Stimulated activated CD8-positive, alpha-beta memory T cell treated with anti-CD3 and anti-CD28 coated beads, Interleukin-4, amount 100 ng/mL, for 4 hours (primary cell): ENCODE results near the gene CCBE1.
"Not testable (repeated sequence)": the region's sequence is repeated elsewhere in the genome, so short reads cannot be mapped to it uniquely, and the experiment has no call there.

ENCODE experiments used
- DNase-seq, 2 donors: peaks; one replicate each; pipeline ENCODE4 v3.0.0-alpha.2; 2020; ENCODE audit warnings: low read depth in 2 of 2, low spot score in 1 of 2

Gene CCBE1

DNA sequence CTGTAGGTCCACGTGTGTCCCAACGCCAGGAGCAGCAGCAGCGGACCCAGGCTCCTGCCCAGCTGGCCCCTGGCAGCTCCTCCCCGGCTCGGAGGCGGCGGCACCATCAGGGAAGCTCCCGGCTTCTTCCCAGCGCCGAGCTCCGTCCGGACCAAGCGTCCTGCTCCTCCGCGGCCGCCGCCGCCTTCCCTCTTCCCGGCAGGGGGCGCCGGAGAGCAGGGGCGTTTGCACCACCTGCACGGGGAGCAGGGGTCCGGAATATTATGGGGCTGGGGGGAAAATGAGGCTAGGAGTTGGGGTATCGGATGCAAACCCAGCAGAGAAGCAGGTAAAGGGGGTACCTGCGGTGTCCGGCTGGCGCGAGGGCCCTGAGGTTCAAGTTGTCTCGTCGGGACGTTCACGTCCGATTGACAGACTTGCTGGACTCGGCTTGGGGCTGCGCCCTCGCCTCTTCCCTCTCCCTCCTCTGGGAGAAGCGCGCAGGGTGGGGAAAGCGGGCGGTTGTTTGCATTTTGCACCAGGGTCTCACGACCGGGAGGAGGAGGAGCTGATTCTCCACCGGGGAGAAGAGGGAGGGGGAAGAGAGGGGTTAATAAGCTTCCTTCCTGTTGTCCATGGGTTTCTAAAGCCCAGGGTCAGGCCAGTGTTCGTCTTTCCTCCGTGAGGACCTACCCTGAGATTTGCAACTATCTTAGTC, at the start of gene CCBE1:
Gene CCBE1, minus strand, starts transcription at position 188 of the 697 bp plus-strand sequence.
- DNase-seq: no peak

DNA sequence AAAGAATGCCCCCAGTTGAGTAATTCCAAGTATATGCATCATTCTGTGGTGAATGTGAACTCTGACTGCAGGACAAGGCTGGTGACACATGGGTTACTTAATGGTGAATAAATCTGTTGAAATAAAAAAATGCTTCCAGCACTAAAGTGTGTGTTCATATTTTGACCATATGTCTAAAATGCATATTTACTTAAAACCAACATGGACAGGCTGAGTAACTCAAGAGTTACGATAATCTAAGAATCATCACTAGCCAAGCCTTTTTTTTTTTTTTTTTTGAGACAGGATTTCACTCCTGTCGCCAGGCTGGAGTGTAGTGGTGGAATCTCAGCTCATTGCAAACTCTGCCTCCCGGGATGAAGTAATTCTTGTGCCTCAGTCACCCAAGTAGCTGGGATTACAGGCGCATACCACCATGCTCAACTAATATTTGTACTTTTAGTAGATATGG, 47.1 kb upstream of the CCBE1 start:
- no peak for DNase-seq

DNA sequence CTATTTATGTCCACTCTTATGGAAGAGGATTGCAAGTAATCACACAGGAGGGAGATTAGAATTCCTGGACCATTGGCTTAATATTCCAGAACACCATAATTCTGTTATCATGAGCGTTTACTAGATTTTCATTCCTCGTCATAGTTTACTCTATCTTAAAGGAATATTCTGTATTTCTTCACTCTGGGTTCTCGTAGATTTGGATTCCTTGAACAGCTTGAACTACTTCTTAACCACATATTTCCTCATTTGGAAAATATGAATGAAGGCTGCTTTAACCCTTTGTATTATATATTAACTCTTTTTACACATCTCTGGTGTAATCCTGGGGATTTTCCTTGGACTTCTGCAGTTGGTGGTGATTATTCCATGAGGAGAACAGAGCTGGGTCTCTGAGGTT, 46.3 kb upstream of the CCBE1 start:
- no peak for DNase-seq

DNA sequence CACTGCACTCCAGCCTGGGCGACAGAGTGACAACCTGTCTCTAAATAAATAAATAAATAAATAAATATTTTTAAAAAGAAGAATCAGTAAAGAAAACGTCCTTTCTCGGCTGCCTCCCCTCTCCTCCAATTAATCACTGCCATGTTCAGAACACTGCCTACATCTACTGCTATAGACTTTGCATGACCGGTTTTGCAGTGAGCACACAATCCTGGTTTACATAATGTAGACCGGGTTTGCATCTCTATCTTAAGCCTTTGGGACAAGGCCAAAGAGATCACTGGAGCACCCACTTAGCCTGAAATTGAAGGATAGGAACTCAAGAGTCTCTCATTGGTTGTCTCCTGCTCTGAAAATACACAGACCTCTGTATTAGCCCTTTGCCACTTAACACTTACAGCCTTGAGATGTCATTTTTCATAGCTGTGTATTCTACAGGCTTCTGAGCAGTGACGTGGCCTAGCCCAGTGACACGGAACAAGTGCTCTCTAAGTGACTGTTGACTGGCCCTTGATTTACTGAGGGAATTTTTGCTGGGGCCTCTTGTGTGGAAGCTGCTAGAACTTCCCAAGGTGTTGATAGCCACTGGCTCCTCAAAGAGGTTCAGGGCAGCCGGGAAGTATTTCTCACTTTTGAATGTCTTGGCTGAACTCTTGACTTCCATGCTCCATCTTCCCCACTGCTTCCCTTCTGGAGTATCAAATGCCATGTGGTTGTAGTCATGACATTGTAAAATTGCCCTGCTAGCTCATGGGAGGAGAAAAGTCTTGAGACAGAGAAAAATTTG, 45.3 kb upstream of the CCBE1 start:
- no peak for DNase-seq

DNA sequence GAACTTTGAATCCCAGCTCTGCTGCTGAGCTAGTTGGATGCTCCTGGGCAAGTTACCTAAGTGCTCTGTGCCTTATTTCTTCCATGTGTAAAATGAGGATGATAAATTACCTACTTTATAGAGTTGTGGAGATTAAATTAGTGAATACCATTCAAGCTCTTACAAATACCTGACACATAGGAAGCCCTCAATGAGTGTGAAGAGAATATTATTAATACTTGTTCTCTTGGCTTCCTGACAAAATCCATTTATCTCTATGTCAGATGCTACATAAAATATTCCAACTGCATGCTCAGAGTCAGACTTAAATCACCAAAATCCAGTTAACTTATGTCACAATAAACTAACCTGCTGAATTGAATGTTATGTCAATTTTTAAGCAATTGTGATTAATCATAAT, 42.9 kb upstream of the CCBE1 start:
- no peak for DNase-seq

DNA sequence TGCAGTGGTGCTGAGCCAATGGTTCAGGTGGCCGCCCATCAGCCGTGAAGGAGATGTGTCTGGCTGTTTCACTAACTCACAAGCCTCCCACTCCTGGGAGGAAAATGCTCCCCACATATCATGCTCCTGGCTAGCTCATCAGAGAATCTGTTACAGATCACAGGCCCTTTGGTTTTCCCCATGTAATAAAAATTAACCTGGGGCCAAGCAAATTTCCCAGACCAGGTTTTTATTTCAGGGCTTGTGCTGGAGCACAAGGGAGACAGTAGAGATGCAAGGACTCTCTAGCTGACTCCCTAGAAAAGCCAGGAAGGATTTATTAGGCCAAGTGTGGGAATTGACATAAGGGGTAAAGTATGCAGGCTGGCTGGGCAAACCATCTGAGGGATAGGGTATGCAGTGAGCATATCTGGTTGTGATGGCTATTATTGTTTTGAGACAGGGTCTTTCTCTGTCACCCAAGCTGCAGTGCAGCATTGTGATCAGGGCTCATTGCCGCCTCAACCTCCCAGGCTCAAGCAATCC, 40.6 kb upstream of the CCBE1 start:
- DNase-seq: no peak

DNA sequence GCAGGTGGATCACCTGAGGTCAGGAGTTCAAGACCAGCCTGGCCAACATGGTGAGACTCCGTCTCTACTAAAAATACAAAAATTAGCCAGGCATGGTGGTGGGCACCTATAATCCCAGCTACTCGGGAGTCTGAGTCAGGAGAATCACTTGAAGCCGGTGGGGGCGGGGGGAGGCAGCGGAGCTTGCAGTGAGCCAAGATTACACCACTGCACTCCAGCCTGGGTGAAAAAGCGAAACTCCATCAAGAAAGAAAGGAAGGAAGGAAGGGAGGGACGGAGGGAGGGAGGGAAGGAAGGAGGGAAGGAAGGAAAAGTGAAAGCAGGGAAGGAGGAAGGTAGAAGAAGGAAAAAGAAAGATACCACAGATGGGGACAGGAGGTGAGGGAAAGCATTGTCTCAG, 40.1 kb upstream of the CCBE1 start:
- DNase-seq: not testable (repeated sequence)

DNA sequence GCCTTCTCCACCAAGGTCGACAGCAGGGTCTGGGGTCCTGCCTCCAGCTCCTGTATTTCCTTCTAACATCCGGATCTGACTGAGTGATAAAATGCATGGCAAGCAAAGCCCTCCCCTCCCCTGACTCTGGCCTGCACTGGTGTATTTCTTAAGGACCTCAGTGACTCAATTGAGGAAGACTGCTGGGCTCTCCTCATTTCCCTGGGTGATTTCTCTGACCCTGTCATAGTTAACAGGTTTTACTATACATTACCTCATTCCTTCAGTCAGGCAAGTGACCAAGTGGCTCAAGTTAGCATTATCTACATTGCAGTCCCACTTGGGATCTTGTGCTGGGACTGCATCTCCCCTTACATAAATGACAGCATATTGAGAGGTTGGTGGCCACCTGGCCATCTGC, 38.8 kb upstream of the CCBE1 start:
- DNase-seq: no peak

DNA sequence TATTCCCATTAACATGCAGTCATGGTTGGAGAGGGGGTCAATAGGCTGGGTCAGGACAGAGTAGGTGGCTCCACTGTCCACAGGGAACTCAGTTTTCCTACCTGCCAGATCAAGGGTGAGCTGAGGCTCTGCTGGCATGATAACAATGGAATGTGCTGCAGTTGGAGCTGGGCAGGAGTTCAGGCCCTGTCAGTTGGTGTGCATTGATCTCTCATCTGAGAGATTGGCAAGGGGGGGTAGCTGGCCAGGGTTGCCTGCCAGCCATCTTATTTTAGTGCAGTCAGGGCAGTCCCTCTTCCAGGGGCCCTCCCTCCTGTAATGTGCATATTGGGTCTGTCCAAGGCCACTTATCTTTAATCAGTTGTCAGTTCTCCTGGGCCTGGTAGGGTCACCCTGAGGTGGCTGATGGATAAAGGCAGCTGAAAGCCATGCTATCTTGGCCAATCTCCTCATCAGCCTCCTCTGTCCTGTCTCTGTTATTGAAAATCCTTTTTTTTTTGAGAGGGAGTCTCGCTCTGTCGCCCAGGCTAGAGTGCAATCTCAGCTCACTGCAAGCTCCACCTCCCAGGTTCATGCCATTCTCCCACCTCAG, 38.1 kb upstream of the CCBE1 start:
- DNase-seq: no peak

DNA sequence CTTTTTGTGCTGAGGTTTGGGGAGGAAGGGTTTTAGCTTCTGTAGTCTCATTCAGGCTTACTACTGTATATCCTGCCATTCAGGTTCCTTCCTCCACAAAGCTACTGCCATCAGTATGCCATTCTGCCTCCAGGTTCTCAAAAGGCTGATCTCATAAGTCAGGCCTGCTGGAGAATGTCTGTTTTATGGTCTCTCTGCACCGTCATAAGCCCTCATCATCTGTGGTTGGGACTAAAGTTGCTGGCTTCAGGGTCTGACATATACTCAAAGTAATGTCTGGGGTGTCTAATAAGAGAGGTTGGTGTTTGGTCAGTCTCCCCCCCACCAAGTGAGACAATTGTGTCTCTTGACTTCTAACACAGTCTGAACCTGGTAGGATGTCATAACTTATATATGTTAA, 36.2 kb upstream of the CCBE1 start:
- DNase-seq: no peak

DNA sequence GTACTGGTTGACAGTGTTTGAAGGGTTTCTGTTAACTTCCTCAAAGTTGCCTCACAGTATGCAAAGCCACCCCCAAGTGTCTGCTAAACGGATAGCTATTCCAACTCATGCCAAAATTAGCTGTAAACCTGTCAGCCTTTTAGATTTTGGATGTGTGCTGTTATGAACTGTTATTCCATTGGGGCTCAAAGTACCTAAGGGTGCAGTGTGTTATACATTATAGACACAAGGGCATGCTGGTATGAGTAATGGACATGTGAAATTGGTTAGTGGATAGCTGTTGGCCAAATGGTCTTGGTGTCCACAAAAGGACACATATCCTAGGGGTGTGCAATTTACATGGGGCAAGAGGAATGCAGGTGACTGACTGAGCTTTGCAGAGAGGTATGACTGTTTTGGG, 33.7 kb upstream of the CCBE1 start:
- DNase-seq: no peak

DNA sequence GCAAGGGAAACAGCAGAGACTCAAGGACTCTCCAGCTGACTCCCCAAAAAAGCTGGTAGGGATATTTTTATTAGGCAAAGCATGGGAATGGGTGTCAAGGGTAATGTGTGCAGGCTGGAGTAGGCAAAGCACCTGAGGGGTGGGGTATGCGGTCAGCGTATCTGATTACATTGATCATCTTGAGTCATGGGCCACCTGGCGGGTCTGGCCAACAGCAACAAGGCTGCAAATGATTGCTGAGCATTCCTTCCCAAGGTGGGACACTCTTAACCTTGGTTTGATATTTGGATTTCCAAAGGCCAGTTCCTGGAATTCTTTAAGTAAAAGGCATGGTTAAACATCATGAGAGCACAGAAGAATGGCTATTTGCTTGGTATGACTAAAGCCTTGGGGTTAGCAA, 32.6 kb upstream of the CCBE1 start:
- DNase-seq: no peak

DNA sequence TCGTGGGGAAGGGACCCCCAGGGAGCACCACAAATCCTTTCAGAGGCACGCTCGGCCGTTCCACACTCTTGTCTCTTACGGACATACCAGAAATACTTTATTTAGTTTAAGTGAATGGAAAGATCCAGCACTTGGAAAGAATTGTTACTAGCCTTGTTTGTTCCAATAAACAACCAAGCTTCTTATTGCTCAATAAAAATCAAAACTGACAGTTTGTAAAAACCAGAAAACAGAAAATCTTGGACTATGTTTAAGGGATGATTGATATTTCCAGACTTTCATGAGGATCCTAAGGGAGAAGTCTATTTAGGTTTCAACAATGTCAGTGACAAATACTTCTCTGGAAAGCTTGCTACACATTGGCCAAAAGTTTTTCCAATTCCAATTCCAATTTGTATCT, 31.6 kb upstream of the CCBE1 start:
- no peak for DNase-seq

DNA sequence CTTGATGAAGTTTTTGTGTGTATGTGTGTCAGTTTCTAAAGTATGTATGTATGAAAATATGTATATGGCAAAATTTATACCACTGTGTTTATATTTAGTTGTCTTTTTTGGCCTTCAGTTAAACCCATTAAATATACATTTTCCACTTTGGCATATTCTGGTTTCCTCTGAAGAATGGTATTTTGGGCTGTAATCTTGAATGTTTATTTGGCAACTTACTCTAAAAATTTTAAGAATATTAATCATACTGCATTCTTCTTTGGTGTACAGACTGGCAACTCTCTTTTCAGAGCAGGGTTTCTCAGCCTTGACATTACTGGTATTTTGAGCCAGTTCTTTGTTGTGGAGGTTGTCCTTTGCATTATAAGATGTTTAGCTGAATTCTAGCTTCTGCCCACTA, 27.9 kb upstream of the CCBE1 start:
- DNase-seq: no peak

DNA sequence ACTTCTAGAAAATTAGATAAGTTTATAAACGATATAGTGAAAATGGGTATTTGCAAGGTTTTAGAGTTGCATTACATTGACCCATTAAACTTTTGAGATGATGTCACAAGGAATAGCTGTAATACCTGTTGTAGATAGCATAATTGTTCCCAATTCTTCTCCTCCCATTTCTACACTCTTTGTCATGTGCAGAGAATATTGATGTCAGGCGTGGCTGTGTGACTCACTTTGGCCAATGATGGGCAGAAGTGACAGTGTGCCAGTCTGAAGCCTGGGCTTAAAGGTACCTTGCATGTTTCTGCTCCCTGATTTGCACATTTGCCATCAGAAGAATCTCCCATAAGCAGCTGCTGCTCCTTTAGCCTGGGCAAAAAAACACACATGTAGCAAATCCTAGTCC, 26.9 kb upstream of the CCBE1 start:
- DNase-seq: no peak

DNA sequence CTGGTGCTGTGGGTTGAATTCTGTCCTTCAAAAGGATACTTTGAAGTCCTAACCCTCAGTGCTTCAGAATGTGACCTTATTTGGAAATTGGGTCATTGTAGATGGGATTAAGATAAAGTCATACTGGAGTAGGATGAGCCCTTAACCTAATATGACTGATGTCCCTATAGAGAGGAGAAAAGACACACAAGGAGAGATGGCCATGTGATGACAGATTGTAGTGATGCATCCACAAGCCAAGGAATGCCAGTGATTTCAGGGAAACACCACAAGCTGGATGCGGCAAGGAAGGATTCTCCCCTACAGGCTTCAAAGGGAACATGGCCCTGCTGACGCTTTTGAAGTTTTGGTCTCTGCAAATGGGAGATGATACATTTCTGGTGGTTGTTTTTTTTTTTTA, 24.7 kb upstream of the CCBE1 start:
- DNase-seq: no peak

DNA sequence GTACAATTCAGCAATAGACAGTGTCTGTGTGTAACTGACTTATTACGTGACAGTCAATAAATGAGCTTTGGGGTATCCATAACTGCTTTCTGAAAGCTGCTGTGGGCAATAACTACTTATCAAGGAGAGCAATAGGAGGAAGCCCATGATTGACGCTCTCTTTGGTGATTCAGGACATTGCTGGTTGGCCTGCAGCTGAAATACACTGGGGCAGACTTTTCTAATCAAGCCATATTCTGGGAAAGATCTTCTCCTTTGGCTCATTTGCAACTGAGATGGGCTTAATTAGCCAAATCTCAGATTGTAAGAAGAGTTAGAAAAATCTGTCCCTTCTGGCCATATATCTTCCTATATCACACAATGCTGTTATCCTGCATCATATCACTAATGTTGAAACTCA, 24.0 kb upstream of the CCBE1 start:
- no peak for DNase-seq

DNA sequence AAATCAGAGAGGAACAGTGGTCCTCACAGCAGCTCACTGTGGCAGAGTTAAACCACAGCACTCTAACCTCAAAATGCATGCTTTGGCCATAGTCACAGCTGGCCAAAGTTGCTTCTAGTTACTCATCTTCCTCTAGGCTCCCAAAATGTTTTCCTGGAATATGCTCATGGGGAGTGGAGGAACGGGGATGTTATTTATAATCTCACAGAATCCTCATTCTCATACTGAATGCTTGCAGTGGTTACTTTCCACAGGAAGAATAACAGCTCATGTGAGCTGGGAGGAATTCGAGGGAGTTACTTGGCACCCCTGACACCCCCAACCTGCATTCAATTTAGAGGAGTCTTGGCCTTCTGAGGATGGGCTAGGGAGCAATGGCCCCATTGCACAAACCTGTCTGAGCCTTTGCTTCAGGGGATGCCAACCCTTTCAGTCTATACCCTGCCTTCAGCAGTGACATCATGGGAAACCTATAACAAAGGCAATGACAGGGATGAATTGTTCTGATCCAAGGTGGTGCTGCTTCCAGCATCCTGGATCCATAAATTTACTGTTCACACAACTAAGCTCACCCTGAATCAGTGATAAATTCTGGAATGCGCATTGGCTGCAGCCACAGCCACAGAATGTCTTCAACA, 22.4 kb upstream of the CCBE1 start:
- DNase-seq: no peak

DNA sequence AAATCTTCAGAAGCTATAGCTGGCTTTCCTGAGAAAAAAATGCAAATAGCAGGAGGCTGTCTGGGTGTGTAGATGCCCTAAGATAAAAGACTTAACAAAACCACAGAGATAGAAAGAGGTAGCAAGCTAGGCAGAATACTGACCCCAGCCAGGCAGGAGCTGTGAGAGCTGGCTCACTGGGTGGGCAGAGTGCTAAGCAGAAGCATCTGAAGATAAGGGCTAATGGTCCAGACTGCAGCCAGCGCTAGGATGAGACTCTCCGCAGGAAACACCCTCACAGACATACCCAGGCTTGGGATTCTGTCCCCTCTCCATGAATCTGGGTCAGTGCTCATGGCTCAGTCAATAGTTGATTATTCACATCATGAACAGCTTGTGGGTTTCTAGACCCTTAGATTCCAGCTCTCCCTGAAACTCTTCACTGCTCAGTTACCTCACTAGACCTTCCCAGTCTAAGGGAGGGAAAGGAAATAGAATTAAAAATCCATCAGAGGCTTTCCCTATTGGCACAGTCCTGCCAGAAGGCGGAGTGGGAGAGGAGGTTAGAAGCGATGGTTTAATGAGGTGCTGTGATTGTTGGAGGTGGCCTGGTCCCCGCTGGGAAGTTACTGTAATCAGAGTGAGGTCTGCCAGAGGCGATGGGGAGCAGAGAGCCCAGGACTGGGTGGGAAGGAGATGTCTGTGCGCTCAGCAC, 21.4 kb upstream of the CCBE1 start:
- no peak for DNase-seq

DNA sequence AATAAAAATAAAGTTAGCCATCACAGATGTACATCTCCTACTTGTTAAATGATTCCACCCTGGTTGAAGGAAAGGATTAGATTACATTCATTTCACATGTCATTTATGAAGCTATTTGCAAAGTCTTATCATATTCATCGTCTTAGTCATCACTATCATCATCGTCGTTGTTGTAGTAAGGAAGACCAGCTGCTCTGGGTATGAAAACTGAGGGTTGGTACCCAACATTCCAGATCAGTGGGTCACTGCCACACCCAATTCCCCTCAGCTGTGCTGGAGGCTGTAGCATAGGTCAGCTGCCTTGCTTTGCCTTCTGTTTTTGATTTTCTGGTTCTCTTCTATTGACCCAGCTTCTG, 20.9 kb upstream of the CCBE1 start:
- no peak for DNase-seq

DNA sequence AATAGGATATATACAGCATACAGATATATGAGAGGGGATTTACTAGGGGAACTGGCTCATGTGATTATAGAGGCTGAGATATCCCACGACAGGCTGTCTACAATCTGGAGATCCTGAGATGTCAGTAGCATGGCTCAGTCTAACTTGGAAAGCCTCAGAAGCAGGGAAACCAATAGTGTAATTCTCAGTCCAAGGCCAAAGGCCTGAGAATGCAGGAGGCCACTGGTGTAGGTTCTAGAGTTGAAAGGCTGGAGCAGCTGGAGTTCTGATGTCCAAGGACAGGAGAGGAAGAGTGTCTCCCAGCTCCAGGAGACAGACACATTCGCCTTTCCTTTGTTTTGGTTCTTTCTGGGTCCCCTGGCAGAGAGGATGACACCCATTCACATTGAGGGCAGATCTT, 20.1 kb upstream of the CCBE1 start:
- DNase-seq: no peak
